ENCODE results near the gene TRPM2.

DNA sequence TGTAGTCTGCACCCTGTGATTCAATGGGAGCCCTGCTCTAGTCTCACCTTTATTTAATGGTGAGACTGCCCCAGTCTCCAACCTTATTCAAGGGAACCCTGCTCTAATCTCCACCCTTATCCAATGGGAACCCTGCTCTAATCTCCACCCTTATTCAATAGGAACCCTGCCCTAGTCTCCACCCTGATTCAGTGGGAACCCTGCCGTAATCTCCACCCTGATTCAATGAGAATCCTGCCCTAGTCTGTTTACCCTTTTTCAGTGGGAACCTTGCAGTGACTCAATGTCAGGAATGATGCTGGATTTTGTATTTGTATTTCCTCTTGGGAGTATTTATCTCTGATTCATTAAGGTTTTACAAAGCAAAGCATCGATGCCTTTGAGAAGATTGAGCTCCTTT lies 39.5 kb downstream of the TRPM2 start:
- TF ChIP-seq JUN (IDR thresholded peaks at IDR 0.05; ENCODE audit: borderline replicate concordance, insufficient read depth, insufficient read length, low read depth): no peak
- TF ChIP-seq, protein P1, sequence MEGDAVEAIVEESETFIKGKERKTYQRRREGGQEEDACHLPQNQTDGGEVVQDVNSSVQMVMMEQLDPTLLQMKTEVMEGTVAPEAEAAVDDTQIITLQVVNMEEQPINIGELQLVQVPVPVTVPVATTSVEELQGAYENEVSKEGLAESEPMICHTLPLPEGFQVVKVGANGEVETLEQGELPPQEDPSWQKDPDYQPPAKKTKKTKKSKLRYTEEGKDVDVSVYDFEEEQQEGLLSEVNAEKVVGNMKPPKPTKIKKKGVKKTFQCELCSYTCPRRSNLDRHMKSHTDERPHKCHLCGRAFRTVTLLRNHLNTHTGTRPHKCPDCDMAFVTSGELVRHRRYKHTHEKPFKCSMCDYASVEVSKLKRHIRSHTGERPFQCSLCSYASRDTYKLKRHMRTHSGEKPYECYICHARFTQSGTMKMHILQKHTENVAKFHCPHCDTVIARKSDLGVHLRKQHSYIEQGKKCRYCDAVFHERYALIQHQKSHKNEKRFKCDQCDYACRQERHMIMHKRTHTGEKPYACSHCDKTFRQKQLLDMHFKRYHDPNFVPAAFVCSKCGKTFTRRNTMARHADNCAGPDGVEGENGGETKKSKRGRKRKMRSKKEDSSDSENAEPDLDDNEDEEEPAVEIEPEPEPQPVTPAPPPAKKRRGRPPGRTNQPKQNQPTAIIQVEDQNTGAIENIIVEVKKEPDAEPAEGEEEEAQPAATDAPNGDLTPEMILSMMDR (IDR thresholded peaks at IDR 0.05; ENCODE audit: extremely low read depth in 1 of 2, insufficient read depth in 1 of 2, low read depth in 1 of 2, low read length in 2 of 2): no peak

Measured in endothelial cell of umbilical vein (primary cell).